VCaP (cell line): ENCODE results near the gene RNGTT.
"Not testable (repeated sequence)": the region's sequence is repeated elsewhere in the genome, so short reads cannot be mapped to it uniquely, and the experiment has no call there.

ENCODE experiments used
- H3K27ac ChIP-seq: fragments of 450-650 bp; 2 replicates; pipeline ENCODE4 v1.5.1; 2017
- CTCF ChIP-seq: fragments of 450-650 bp; conservative IDR thresholded peaks from 2 replicates; pipeline ENCODE4 v1.5.1; 2017; ENCODE audit warnings: mild to moderate bottlenecking, moderate library complexity

Gene RNGTT

GRCh38 chr6:88750936-88751335 lies 212.5 kb downstream of the RNGTT start:
- no peak overlapping the region for H3K27ac ChIP-seq
- TF ChIP-seq CTCF: no peak

- TF ChIP-seq CTCF: no peak
- no peak overlapping the region for H3K27ac ChIP-seq
These were observed 213.6 kb downstream of the RNGTT start for GRCh38 chr6:88749849-88750248.

- no peak for TF ChIP-seq CTCF
These were observed 215.3 kb downstream of the RNGTT start for GRCh38 chr6:88748141-88748540.

GRCh38 chr6:88741939-88742338 lies 221.5 kb downstream of the RNGTT start:
- no peak overlapping the region for H3K27ac ChIP-seq
- TF ChIP-seq CTCF: no peak

More at GRCh38 chr6:88748141-88748540, 215.3 kb downstream of the RNGTT start:
- H3K27ac ChIP-seq: no peak overlapping the region

- TF ChIP-seq CTCF: no peak
- no peak overlapping the region for H3K27ac ChIP-seq
These were observed 222.3 kb downstream of the RNGTT start for GRCh38 chr6:88741071-88741470.

- H3K27ac ChIP-seq: no peak overlapping the region
- no peak for TF ChIP-seq CTCF
These were observed 228.9 kb downstream of the RNGTT start for GRCh38 chr6:88734544-88734943.

- H3K27ac ChIP-seq: no peak overlapping the region
- TF ChIP-seq CTCF: no peak
These were observed 232.8 kb downstream of the RNGTT start for GRCh38 chr6:88730611-88731011.

- no peak overlapping the region for H3K27ac ChIP-seq
- TF ChIP-seq CTCF: no peak
These were observed 234.7 kb downstream of the RNGTT start for GRCh38 chr6:88728756-88729155.

- H3K27ac ChIP-seq: not testable (repeated sequence)
These were observed 237.0 kb downstream of the RNGTT start for GRCh38 chr6:88726409-88726808.
